ENCODE data around the gene SLC44A4.
"Not testable (repeated sequence)": the region's sequence is repeated elsewhere in the genome, so short reads cannot be mapped to it uniquely, and the experiment has no call there.

DNA sequence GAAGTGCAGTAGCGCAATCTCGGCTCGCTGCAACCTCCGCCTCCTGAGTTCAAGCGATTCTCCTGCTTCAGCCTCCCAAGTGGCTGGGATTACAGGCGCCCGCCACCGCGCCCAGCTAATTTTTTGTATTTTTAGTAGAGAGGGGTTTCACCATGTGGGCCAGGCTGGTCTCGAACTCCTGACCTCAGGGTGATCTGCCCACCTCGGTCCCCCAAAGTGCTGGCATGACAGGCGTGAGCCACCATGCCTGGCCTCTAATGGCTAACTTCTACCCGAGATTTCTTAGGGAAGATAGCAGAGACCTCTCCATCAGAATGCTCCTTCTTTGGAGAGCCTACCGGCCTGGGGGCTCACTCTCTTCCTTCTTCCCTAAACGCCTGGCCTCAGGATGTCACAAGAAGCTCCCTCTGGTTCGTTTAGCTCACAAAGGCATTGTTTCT, 14.7 kb downstream of the SLC44A4 start:
- not testable (repeated sequence) for TF ChIP-seq TCF12 (IDR thresholded peaks at IDR 0.05; ENCODE audit: low read depth, low read length); POLR2A (IDR thresholded peaks at IDR 0.05; ENCODE audit: control extremely low read depth in 1 of 2, low read depth in 2 of 2, low read length in 2 of 2); MAFK (IDR thresholded peaks at IDR 0.05; ENCODE audit: low read depth, low read length); EZH2 (IDR thresholded peaks at IDR 0.05; ENCODE audit: low read depth, low read length, severe bottlenecking); POLR2AphosphoS5 (IDR thresholded peaks at IDR 0.05; ENCODE audit: low read depth, low read length); RAD21 (IDR thresholded peaks at IDR 0.05 in 1 of 2, conservative IDR thresholded peaks at IDR 0.05 in 1 of 2; ENCODE audit: low read depth in 2 of 2, low read length in 2 of 2); NANOG (IDR thresholded peaks at IDR 0.05; ENCODE audit: insufficient read depth, low read depth, low read length, poor library complexity, severe bottlenecking); RXRA (IDR thresholded peaks at IDR 0.05; ENCODE audit: insufficient read depth, low read depth, low read length)
- TF ChIP-seq, protein P1, sequence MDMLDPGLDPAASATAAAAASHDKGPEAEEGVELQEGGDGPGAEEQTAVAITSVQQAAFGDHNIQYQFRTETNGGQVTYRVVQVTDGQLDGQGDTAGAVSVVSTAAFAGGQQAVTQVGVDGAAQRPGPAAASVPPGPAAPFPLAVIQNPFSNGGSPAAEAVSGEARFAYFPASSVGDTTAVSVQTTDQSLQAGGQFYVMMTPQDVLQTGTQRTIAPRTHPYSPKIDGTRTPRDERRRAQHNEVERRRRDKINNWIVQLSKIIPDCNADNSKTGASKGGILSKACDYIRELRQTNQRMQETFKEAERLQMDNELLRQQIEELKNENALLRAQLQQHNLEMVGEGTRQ (IDR thresholded peaks at IDR 0.05; ENCODE audit: low read length), result not testable (repeated sequence)
- TF ChIP-seq, protein P2, sequence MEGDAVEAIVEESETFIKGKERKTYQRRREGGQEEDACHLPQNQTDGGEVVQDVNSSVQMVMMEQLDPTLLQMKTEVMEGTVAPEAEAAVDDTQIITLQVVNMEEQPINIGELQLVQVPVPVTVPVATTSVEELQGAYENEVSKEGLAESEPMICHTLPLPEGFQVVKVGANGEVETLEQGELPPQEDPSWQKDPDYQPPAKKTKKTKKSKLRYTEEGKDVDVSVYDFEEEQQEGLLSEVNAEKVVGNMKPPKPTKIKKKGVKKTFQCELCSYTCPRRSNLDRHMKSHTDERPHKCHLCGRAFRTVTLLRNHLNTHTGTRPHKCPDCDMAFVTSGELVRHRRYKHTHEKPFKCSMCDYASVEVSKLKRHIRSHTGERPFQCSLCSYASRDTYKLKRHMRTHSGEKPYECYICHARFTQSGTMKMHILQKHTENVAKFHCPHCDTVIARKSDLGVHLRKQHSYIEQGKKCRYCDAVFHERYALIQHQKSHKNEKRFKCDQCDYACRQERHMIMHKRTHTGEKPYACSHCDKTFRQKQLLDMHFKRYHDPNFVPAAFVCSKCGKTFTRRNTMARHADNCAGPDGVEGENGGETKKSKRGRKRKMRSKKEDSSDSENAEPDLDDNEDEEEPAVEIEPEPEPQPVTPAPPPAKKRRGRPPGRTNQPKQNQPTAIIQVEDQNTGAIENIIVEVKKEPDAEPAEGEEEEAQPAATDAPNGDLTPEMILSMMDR (IDR thresholded peaks at IDR 0.05; ENCODE audit: control extremely low read depth in 1 of 3, insufficient read depth in 1 of 3, low read depth in 1 of 3, low read length in 3 of 3), result not testable (repeated sequence)

Measured in H1 (cell line).